Astrocyte (in vitro differentiated cells and primary cell): ENCODE measurements around the gene SEPTIN3. TPM values are rescaled to one million over a fixed set of nuclear protein-coding genes. Genes with fewer than 3 reads are reported as not detected.

Experiments
- DNase-seq: peaks from one replicate; pipeline ENCODE4 v3.0.0-alpha.2; 2010; ENCODE audit warnings: low read depth
- FAIRE-seq: peaks from 2 replicates; lab custom pipeline; 2011; peaks lifted over from hg19 to GRCh38; lab: Jason Lieb, UNC
- H2AFZ ChIP-seq: 2 replicates; pipeline ENCODE4 v1.6.0; 2012; ENCODE audit warnings: low read depth, low read length, inconsistent platforms
- H3K27ac ChIP-seq: 2 replicates; pipeline ENCODE4 v1.5.1; 2011; ENCODE audit warnings: low read depth, low read length, inconsistent platforms
- H3K27me3 ChIP-seq: 2 replicates; pipeline ENCODE4 v1.6.0; 2011; ENCODE audit warnings: low read length, inconsistent platforms; ENCODE audit not compliant: insufficient read depth
- H3K36me3 ChIP-seq: 2 replicates; pipeline ENCODE4 v1.5.1; 2011; ENCODE audit warnings: low read length, inconsistent platforms; ENCODE audit not compliant: insufficient read depth
- H3K4me1 ChIP-seq: 2 replicates; pipeline ENCODE4 v1.5.1; 2011; ENCODE audit warnings: low read length, inconsistent platforms; ENCODE audit not compliant: insufficient read depth
- H3K4me2 ChIP-seq: 2 replicates; pipeline ENCODE4 v1.6.0; 2012; ENCODE audit warnings: low read length, inconsistent platforms
- H3K4me3 ChIP-seq: 2 replicates; pipeline ENCODE4 v1.5.1; 2011; ENCODE audit warnings: low read depth, mild to moderate bottlenecking, low read length, inconsistent platforms; ENCODE audit not compliant: insufficient read depth
- H3K79me2 ChIP-seq: 2 replicates; pipeline ENCODE4 v1.6.0; 2012; ENCODE audit warnings: mild to moderate bottlenecking, low read length, inconsistent platforms; ENCODE audit not compliant: insufficient read depth
- H3K9ac ChIP-seq: 2 replicates; pipeline ENCODE4 v1.6.0; 2012; ENCODE audit warnings: mild to moderate bottlenecking, low read length, inconsistent platforms
- H3K9me3 ChIP-seq: 2 replicates; pipeline ENCODE4 v1.5.1; 2012; ENCODE audit warnings: low read depth, mild to moderate bottlenecking, low read length, inconsistent platforms; ENCODE audit not compliant: insufficient read depth
- H4K20me1 ChIP-seq: 2 replicates; pipeline ENCODE4 v1.6.0; 2012; ENCODE audit warnings: low read length, inconsistent platforms; ENCODE audit not compliant: insufficient read depth
- H3K27ac Mint-ChIP-seq: one replicate; pipeline ENCODE4 v1.8.0; 2021; ENCODE audit warnings: mild to moderate bottlenecking, mixed read lengths; ENCODE audit not compliant: unreplicated experiment
- H3K27me3 Mint-ChIP-seq: one replicate; pipeline ENCODE4 v1.8.0; 2021; ENCODE audit warnings: low read depth, mixed read lengths; ENCODE audit not compliant: unreplicated experiment
- H3K36me3 Mint-ChIP-seq: one replicate; pipeline ENCODE4 v1.8.0; 2021; ENCODE audit warnings: low read depth, mixed read lengths; ENCODE audit not compliant: unreplicated experiment
- H3K4me1 Mint-ChIP-seq: one replicate; pipeline ENCODE4 v1.8.0; 2021; ENCODE audit warnings: low read depth, mixed read lengths; ENCODE audit not compliant: unreplicated experiment
- H3K4me3 Mint-ChIP-seq: one replicate; pipeline ENCODE4 v1.8.0; 2021; ENCODE audit warnings: mild to moderate bottlenecking, moderate library complexity, mixed read lengths; ENCODE audit not compliant: unreplicated experiment
- H3K9me3 Mint-ChIP-seq: one replicate; pipeline ENCODE4 v1.8.0; 2021; ENCODE audit warnings: mild to moderate bottlenecking, mixed read lengths; ENCODE audit not compliant: unreplicated experiment
- EZH2 ChIP-seq: IDR thresholded peaks from 2 replicates; pipeline ENCODE4 v1.6.1; 2012; ENCODE audit warnings: mild to moderate bottlenecking, low read length, inconsistent platforms; ENCODE audit not compliant: insufficient read depth
- total RNA-seq: library from RNA; stranded (reverse); gene quantifications from 2 replicates; pipeline ENCODE4 v1.2.1, GENCODE V29; 2021
- TF ChIP-seq, protein P1 (sequence below): IDR thresholded peaks from 2 replicates; pipeline ENCODE4 v1.5.1; 2011; ENCODE audit warnings: low read depth, mild to moderate bottlenecking, inconsistent platforms, low read length, moderate library complexity; ENCODE audit not compliant: insufficient read depth

Gene SEPTIN3
- total RNA-seq, 1 donor from 2014 or later: 0.52 TPM

- no peak for FAIRE-seq
- Mint-ChIP-seq H3K4me1 (no peaks in the 10 kb centered on the region), H3K27ac (no peak overlapping the region)
Measured at GRCh38 chr22:42001121-42001520, 31.9 kb downstream of the SEPTIN3 start.

DNA sequence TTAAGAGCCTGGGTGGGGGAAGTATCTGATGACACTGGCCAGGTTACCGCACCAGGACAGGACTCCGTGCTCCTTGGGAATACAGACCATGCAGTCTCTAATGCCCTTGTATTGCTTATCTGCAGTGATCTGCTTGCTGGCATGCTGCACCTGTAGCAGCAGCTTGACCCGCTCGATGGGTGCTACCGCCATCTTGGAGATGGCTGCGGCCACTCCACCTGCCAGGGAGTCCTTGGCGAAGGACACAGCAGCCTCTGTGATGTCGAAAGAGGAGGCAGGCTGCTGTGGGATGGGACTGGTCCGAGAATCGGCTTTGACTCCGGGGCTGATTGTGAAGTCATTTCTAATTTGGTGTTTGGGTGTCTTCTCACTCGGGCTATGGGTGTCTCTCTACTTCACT, 32.5 kb downstream of the SEPTIN3 start:
- TF ChIP-seq, protein P1, sequence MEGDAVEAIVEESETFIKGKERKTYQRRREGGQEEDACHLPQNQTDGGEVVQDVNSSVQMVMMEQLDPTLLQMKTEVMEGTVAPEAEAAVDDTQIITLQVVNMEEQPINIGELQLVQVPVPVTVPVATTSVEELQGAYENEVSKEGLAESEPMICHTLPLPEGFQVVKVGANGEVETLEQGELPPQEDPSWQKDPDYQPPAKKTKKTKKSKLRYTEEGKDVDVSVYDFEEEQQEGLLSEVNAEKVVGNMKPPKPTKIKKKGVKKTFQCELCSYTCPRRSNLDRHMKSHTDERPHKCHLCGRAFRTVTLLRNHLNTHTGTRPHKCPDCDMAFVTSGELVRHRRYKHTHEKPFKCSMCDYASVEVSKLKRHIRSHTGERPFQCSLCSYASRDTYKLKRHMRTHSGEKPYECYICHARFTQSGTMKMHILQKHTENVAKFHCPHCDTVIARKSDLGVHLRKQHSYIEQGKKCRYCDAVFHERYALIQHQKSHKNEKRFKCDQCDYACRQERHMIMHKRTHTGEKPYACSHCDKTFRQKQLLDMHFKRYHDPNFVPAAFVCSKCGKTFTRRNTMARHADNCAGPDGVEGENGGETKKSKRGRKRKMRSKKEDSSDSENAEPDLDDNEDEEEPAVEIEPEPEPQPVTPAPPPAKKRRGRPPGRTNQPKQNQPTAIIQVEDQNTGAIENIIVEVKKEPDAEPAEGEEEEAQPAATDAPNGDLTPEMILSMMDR: no peak
- TF ChIP-seq EZH2: no peak

More at GRCh38 chr22:42001121-42001520, 31.9 kb downstream of the SEPTIN3 start:
- no peaks in the 10 kb centered on the region for H3K36me3 Mint-ChIP-seq
- Histone ChIP-seq H3K4me1 (no peaks in the 10 kb centered on the region), H3K9ac (no peak overlapping the region), H4K20me1 (no peaks in the 10 kb centered on the region), H2AFZ (no peak overlapping the region), H3K36me3 (no peaks in the 10 kb centered on the region), H3K79me2 (no peaks in the 10 kb centered on the region), H3K27ac (no peak overlapping the region), H3K27me3 (no peaks in the 10 kb centered on the region), H3K9me3 (no peaks in the 10 kb centered on the region), H3K4me2 (no peak overlapping the region), H3K4me3 (no peak overlapping the region)
- DNase-seq: no peak
- H3K9me3 Mint-ChIP-seq: peaks cover 2% of the 10 kb centered on the region
- peaks cover 17% of the 10 kb centered on the region for H3K27me3 Mint-ChIP-seq
- no peak overlapping the region for H3K4me3 Mint-ChIP-seq
- TF ChIP-seq, protein P1: no peak
- no peak for TF ChIP-seq EZH2

GRCh38 chr22:42007922-42008321, 38.7 kb downstream of the SEPTIN3 start:
- Mint-ChIP-seq H3K9me3 (peaks cover 10% of the 10 kb centered on the region), H3K36me3 (no peaks in the 10 kb centered on the region), H3K27me3 (peaks cover 7% of the 10 kb centered on the region), H3K4me3 (no peak overlapping the region), H3K27ac (no peak overlapping the region), H3K4me1 (no peaks in the 10 kb centered on the region)
- DNase-seq (no peak), FAIRE-seq (no peak)
- Histone ChIP-seq H3K27me3 (no peaks in the 10 kb centered on the region), H2AFZ (no peak overlapping the region), H3K9ac (no peak overlapping the region), H3K9me3 (no peaks in the 10 kb centered on the region), H3K4me1 (no peaks in the 10 kb centered on the region), H3K27ac (no peak overlapping the region), H3K4me3 (no peak overlapping the region), H4K20me1 (no peaks in the 10 kb centered on the region), H3K36me3 (no peaks in the 10 kb centered on the region), H3K4me2 (no peak overlapping the region), H3K79me2 (no peaks in the 10 kb centered on the region)
- TF ChIP-seq, protein P1: no peak
- TF ChIP-seq EZH2: no peak

More for the DNA sequence above, 32.5 kb downstream of the SEPTIN3 start:
- H3K27me3 Mint-ChIP-seq: peaks cover 14% of the 10 kb centered on the region
- Histone ChIP-seq H3K27me3 (no peaks in the 10 kb centered on the region), H3K9ac (no peak overlapping the region), H3K79me2 (no peaks in the 10 kb centered on the region), H3K27ac (no peak overlapping the region), H2AFZ (no peak overlapping the region), H3K4me3 (no peak overlapping the region), H3K4me1 (no peaks in the 10 kb centered on the region), H4K20me1 (no peaks in the 10 kb centered on the region), H3K36me3 (no peaks in the 10 kb centered on the region), H3K4me2 (no peak overlapping the region), H3K9me3 (no peaks in the 10 kb centered on the region)
- FAIRE-seq (no peak), DNase-seq (no peak)
- no peak overlapping the region for H3K4me3 Mint-ChIP-seq
- no peaks in the 10 kb centered on the region for H3K4me1 Mint-ChIP-seq
- no peaks in the 10 kb centered on the region for H3K36me3 Mint-ChIP-seq
- H3K27ac Mint-ChIP-seq: no peak overlapping the region
- peaks cover 2% of the 10 kb centered on the region for H3K9me3 Mint-ChIP-seq
